Measurements from ENCODE around the gene LYST.

Gene LYST

DNA sequence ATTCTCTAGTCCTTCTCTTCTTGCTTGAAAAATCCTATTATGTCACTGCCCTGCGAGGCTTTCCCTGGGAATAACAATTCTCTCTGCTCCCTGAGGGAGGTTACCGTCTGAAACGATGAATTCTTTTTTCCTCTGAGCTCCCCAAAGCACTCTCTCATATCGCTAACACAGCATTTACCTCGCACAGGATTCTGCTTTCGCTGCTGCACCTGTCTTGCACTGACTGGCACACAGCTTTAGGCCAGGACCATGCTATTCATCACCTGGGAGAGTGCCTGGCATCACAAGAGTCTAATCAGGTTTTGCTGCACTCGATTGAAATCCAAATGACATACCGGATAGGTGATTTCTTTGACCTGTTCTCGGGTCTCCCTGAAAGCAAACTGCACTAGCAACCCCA lies 164.3 kb downstream of the LYST start:
- in situ Hi-C loops (cut with MboI; ENCODE audit: low pct_unique_long_range_greater_than_20kb, low sequenced_read_pairs, unreplicated experiment): no loop called here
- TF ChIP-seq, protein P1, sequence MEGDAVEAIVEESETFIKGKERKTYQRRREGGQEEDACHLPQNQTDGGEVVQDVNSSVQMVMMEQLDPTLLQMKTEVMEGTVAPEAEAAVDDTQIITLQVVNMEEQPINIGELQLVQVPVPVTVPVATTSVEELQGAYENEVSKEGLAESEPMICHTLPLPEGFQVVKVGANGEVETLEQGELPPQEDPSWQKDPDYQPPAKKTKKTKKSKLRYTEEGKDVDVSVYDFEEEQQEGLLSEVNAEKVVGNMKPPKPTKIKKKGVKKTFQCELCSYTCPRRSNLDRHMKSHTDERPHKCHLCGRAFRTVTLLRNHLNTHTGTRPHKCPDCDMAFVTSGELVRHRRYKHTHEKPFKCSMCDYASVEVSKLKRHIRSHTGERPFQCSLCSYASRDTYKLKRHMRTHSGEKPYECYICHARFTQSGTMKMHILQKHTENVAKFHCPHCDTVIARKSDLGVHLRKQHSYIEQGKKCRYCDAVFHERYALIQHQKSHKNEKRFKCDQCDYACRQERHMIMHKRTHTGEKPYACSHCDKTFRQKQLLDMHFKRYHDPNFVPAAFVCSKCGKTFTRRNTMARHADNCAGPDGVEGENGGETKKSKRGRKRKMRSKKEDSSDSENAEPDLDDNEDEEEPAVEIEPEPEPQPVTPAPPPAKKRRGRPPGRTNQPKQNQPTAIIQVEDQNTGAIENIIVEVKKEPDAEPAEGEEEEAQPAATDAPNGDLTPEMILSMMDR (IDR thresholded peaks at IDR 0.05; ENCODE audit: extremely low read depth, insufficient read depth, missing control alignments): no peak
- DNase-seq (ENCODE audit: low spot score): no peak

DNA sequence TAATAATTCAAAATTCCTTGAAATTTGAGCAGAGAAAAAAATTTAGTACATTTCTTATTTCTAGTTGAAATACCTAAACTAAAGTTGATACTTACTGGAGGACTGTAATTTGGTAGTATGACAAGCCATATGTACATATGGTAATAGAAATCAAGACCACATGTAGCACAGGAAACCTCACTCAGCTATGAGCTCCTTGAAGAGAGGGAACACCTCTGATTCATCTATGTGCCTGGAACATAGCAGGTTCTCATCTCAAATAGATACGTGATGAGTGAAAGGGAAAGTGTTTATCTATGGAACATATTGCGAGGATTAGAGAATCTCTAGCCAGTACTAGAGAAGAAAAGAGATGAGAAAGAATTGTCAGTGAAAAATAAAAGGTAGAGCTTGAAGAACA lies 169.2 kb downstream of the LYST start:
- in situ Hi-C loops (cut with MboI; ENCODE audit: low pct_unique_long_range_greater_than_20kb, low sequenced_read_pairs, unreplicated experiment): no loop called here
- TF ChIP-seq, protein P1 (IDR thresholded peaks at IDR 0.05; ENCODE audit: extremely low read depth, insufficient read depth, missing control alignments): no peak
- peak; percentile 18 for DNase-seq (ENCODE audit: low spot score)

DNA sequence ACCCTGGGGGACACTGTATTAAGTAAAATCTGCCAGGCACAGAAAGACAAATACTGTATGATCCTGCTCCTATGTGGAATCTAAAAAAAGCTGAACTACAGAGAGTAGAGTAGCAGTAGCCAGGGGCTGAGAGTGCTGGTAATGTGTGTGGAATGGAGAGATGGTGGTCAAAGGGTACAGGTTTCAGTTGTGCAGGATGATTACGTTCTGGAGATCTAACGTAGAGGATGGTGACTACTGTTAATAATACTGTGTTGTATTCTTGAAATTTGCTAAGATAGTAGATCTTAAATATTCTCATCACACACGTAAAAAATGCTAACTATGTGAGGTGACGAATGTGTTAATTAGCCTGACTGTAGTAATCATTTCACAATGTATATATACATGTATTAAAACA lies 177.3 kb downstream of the LYST start:
- in situ Hi-C loops (cut with MboI; ENCODE audit: low pct_unique_long_range_greater_than_20kb, low sequenced_read_pairs, unreplicated experiment): no loop called here
- TF ChIP-seq, protein P1 (IDR thresholded peaks at IDR 0.05; ENCODE audit: extremely low read depth, insufficient read depth, missing control alignments): no peak

DNA sequence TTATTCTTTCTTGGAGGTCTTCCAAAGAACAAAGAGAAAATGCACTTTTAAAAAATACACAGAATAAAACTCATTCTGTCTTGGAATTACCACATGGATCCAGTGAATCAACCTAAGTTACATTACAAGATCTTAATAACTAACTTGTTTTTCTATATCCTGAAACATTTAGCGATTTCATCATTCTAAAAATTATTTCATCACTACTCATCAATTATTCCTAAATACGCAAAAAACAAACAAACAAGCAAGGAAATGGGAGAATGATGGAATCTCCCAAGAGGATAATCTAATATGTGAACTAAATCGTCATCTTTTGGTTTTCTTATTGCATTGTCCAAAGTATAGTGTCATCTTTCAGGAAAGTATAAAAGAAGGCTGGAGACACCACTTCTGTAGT lies 178.6 kb downstream of the LYST start:
- TF ChIP-seq, protein P1 (IDR thresholded peaks at IDR 0.05; ENCODE audit: extremely low read depth, insufficient read depth, missing control alignments): no peak
- in situ Hi-C loops (cut with MboI; ENCODE audit: low pct_unique_long_range_greater_than_20kb, low sequenced_read_pairs, unreplicated experiment): no loop called here
- no peak for DNase-seq (ENCODE audit: low spot score)

More for the DNA sequence above, 177.3 kb downstream of the LYST start:
- no peak for DNase-seq (ENCODE audit: low spot score)

DNA sequence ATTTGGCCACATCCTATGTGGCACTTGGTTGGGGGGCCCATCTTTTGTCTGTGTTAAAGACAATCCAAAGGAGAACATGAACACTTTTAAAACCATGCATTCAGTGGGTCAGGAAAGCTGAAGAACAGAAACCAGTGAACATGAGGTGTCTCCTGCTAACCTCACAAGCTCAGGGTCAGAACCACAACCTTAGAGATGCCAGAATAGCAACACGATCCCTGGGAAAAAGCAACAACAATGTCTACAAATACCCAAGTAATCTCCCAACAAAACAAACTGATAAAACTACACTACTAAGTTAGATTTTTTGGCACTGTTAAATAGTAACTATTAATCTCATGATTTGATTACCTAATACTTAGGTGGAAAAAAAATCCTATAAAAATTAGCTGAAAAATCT lies 183.1 kb downstream of the LYST start:
- in situ Hi-C loops (cut with MboI; ENCODE audit: low pct_unique_long_range_greater_than_20kb, low sequenced_read_pairs, unreplicated experiment): no loop called here
- DNase-seq (ENCODE audit: low spot score): no peak
- TF ChIP-seq, protein P1 (IDR thresholded peaks at IDR 0.05; ENCODE audit: extremely low read depth, insufficient read depth, missing control alignments): no peak

DNA sequence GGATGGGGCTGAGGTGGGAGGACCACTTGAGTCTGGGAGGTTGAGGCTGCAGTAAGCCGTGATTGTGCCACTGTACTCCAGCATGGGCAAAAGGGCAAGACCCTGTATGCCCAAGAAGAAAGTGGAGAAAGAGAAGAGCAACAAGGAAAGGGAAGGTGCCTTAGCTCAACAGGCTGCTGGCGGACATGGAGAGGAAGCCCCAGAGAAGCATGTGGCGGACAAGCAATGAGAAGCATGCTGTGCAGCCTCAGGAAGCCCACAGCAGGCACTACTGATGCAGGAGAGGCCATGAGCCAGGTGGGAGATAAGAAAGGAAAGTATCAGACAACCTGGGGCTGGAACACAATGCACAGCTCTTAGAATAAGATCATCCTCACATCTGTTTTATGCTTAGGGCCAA lies 184.5 kb downstream of the LYST start:
- in situ Hi-C loops (cut with MboI; ENCODE audit: low pct_unique_long_range_greater_than_20kb, low sequenced_read_pairs, unreplicated experiment): no loop called here
- no peak for DNase-seq (ENCODE audit: low spot score)
- TF ChIP-seq, protein P1 (IDR thresholded peaks at IDR 0.05; ENCODE audit: extremely low read depth, insufficient read depth, missing control alignments): no peak

DNA sequence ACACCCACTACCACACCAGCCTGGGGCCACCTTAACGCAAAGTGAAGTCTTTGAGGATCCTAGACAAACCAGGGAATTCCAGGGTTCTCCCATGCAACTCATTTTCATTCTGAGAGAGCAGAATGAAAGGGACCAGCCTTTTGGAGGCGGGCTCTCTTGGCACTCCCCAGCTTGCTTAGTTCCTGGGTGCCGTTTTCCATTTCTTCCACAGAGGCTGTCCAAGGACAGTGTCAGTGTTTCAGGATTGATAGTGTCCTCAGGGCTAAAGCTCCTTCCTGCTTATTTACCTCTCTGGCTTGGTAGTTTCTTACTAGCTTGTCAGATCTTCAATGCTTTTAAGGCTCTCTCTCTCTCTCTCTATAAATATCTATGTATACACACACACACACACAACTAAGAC lies 187.1 kb downstream of the LYST start:
- in situ Hi-C loops (cut with MboI; ENCODE audit: low pct_unique_long_range_greater_than_20kb, low sequenced_read_pairs, unreplicated experiment): no loop called here
- DNase-seq (ENCODE audit: low spot score): no peak
- TF ChIP-seq, protein P1 (IDR thresholded peaks at IDR 0.05; ENCODE audit: extremely low read depth, insufficient read depth, missing control alignments): no peak
